ENCODE measurements around the gene ATXN7.

Gene ATXN7

GRCh38 chr3:63876260-63876659, 12.6 kb downstream of the ATXN7 start:
- ATAC-seq (ENCODE audit: low read depth) (no peak), DNase-seq (ENCODE audit: low spot score in 2 of 2) (no peak)
- Mint-ChIP-seq H3K27me3 (no peaks in the 10 kb centered on the region), H3K4me3 (no peak overlapping the region), H3K4me1 (peaks cover 53% of the 10 kb centered on the region), H3K9me3 (no peaks in the 10 kb centered on the region), H3K36me3 (peaks cover 8% of the 10 kb centered on the region), H3K27ac (peak overlapping the region; percentile 17)

DNA sequence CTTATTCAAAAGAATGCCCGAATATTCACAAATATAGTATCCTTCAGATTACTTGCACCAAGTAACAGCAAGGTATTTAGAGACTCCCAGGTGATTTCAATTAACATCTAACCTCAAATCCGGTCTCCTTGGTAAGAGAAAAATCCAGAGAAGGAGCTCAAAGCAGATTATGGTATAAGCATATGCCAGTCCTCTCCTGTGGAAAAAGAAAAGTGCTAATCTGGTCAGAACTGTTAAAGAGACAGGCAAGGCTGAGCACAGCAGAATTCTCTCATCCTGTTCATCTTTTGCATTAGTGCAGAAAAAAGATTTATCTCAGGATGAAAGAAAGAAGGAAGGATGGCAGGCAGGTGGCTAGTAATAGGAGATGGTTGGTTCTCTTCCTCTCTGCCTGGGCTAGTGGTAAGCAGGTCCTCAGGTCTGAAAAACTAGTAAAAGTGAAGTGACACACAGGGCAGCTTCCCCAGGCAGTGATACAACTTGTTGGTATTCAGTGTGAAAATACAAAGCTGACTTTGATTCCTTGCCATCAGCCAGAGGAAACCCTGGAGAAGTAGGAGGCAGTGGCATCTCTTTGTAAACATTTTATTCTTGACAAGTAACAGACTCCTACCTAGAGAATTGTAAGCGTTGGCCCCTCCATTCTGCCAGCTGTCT, 14.2 kb downstream of the ATXN7 start:
- Mint-ChIP-seq H3K9me3 (no peaks in the 10 kb centered on the region), H3K4me3 (no peak overlapping the region), H3K4me1 (peaks cover 47% of the 10 kb centered on the region), H3K36me3 (peaks cover 8% of the 10 kb centered on the region), H3K27ac (peak overlapping the region; percentile 63), H3K27me3 (no peaks in the 10 kb centered on the region)
- no peak for DNase-seq (ENCODE audit: low spot score in 2 of 2)
- ATAC-seq (ENCODE audit: low read depth), result no peak

DNA sequence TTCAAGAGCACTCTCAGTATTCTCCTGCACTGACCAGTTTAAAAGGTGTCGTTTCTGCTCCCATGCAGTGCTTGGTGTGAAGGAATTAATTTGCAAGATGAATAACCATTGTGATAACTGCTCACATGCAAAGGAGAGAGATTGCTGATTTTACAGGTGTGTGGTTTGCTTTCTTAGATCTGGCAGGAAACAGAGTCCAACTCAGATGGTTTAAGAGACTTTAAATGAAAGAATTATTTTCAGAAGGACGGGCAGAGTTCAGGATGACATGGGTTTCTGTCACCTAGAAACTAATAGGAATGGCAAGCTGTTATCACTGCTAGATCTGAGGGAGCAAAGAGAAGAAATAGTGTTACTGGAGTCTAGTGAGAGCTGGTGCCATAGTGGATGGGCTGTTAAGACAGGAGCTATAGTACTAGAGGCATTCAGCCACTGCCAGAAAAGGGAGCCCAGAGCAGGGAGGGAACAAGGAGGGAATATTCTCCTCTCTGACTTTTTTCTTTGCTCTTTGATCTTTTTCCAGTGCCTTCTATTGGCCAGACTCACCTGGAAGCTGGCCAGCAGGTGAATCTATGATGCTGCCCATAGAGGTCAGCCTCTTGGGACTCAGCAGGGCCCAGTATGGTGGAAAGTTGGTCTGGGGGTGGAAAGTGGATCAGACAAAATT, 14.9 kb downstream of the ATXN7 start:
- DNase-seq (ENCODE audit: low spot score in 2 of 2) (no peak), ATAC-seq (ENCODE audit: low read depth) (no peak)
- Mint-ChIP-seq H3K27ac (peak overlapping the region; percentile 63), H3K36me3 (peaks cover 8% of the 10 kb centered on the region), H3K27me3 (no peaks in the 10 kb centered on the region), H3K4me3 (no peak overlapping the region), H3K9me3 (no peaks in the 10 kb centered on the region), H3K4me1 (peaks cover 51% of the 10 kb centered on the region)

DNA sequence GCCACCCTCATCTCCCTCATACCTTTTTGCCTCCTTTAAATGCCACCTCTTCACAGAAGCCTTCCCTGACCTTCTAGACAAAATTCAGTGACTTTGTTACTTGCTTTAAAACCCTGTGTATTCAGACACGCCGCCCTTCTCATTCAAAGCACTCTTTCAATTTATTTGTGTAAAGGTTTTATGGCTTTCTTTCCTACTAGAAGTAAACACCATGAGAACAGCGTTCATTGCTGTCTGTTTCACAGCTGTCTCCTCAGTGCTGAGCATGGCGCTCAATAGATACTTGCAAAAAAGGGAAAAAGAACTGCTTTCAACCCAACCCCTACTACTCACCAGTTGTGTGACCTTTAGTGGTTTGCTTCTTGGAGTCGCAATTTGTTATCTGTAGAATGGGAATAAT, 17.0 kb downstream of the ATXN7 start:
- Mint-ChIP-seq H3K36me3 (peaks cover 4% of the 10 kb centered on the region), H3K4me1 (peaks cover 45% of the 10 kb centered on the region), H3K4me3 (no peak overlapping the region), H3K27me3 (no peaks in the 10 kb centered on the region), H3K27ac (peak overlapping the region; percentile 62), H3K9me3 (no peaks in the 10 kb centered on the region)
- ATAC-seq (ENCODE audit: low read depth), result no peak
- DNase-seq (ENCODE audit: low spot score in 2 of 2), result no peak

GRCh38 chr3:63886858-63887257, 23.2 kb downstream of the ATXN7 start:
- DNase-seq (ENCODE audit: low spot score in 2 of 2) (no peak), ATAC-seq (ENCODE audit: low read depth) (no peak)
- H3K36me3 Mint-ChIP-seq, result peaks cover 4% of the 10 kb centered on the region
- no peaks in the 10 kb centered on the region for H3K27me3 Mint-ChIP-seq
- peaks cover 20% of the 10 kb centered on the region for H3K4me1 Mint-ChIP-seq
- no peak overlapping the region for H3K27ac Mint-ChIP-seq
- no peaks in the 10 kb centered on the region for H3K9me3 Mint-ChIP-seq
- H3K4me3 Mint-ChIP-seq, result no peak overlapping the region

DNA sequence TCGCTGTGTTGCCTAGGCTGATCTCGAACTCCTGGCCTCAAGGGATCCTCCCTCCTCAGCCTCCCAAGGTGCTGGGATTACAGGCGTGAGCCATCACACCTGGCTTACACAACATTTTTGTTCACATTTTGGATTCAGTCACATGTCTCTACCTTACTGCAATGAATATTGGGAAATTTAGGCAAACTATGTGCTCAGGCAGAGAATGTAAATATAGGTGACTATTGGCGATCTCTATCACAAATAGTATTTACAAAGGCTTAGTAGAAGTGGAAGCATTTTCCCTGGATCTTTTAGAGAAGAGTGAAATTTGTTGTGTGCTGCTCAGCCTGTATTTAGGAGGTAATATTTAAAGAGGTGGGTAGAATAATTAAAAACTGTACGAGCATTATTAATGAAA, 27.9 kb downstream of the ATXN7 start:
- Mint-ChIP-seq H3K27me3 (no peaks in the 10 kb centered on the region), H3K27ac (no peak overlapping the region), H3K4me1 (peaks cover 25% of the 10 kb centered on the region), H3K4me3 (no peak overlapping the region), H3K36me3 (peaks cover 10% of the 10 kb centered on the region), H3K9me3 (no peaks in the 10 kb centered on the region)
- DNase-seq (ENCODE audit: low spot score in 2 of 2), result no peak
- ATAC-seq (ENCODE audit: low read depth), result no peak

GRCh38 chr3:63892773-63893352, 29.2 kb downstream of the ATXN7 start:
- no peak for DNase-seq (ENCODE audit: low spot score in 2 of 2)
- peak overlapping the region; percentile 60 for H3K27ac Mint-ChIP-seq
- H3K4me1 Mint-ChIP-seq, result peaks cover 22% of the 10 kb centered on the region
- ATAC-seq (ENCODE audit: low read depth), result no peak
- H3K27me3 Mint-ChIP-seq, result no peaks in the 10 kb centered on the region
- H3K4me3 Mint-ChIP-seq, result no peak overlapping the region
- peaks cover 10% of the 10 kb centered on the region for H3K36me3 Mint-ChIP-seq
- no peaks in the 10 kb centered on the region for H3K9me3 Mint-ChIP-seq

DNA sequence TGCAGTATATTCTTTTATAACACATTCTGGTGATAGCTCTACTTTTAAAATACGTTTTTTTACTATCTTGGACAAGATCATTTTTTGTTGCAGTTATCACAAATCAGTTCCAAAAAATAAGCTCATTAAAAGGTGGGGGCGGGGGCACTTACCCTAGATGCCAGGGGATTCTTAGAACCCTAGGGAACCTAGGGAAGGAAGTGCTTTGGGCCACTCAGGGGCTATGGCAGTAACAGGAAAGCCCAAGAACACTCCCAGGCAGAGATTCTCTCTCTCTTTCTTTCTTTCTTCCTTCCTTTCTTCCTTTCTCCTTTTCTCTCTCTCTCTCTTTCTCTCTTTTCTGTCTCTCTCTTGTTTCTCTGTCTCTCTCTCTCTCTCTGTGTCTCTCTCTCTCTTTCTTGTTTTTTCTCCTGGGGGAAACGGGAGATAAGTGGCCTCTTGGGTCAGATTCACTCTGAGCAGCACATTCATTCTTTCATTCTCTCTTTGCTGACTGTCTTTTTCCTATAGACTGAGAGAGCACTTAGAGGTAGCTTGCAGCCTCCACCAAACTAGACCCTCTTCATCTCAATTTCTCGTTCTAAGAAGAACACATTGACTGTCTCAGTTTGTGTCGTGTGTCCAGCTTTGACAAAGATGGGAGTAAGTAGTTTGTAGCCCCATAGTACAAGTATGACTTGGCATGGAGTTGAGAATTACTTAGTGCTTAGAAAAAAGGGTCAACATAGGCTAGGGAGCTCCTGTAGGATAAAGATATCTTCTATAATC, 31.9 kb downstream of the ATXN7 start:
- no peak for ATAC-seq (ENCODE audit: low read depth)

GRCh38 chr3:63896332-63897030, 32.8 kb downstream of the ATXN7 start:
- peak overlapping the region; percentile 1 for H3K27ac Mint-ChIP-seq
- peak; percentile 76 for ATAC-seq (ENCODE audit: low read depth)

More for the DNA sequence above, 31.9 kb downstream of the ATXN7 start:
- no peaks in the 10 kb centered on the region for H3K27me3 Mint-ChIP-seq
- DNase-seq (ENCODE audit: low spot score in 2 of 2), result no peak
- no peak overlapping the region for H3K4me3 Mint-ChIP-seq
- peaks cover 25% of the 10 kb centered on the region for H3K4me1 Mint-ChIP-seq
- peaks cover 21% of the 10 kb centered on the region for H3K36me3 Mint-ChIP-seq
- peak overlapping the region; percentile 12 for H3K27ac Mint-ChIP-seq
- H3K9me3 Mint-ChIP-seq, result no peaks in the 10 kb centered on the region

DNA sequence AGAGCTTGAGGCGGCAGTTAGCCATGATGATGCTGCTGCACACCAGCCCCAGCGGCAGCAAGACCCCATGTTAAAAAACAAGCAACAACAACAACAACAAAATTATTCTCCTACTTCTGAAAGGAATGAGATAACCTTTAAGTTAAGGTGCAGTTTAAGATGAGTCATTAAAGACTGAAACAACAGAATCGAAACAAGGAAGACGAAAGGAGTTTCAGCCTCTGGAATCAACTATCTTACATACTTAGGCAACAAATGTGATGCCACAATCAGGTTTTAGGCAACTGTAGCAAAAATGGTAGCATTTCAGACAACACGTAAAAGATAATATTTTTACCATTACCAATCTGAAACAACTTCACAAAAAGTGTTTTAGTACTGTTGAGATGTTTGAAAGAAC, 36.3 kb downstream of the ATXN7 start:
- no peak for DNase-seq (ENCODE audit: low spot score in 2 of 2)
- H3K27ac Mint-ChIP-seq, result no peak overlapping the region
- H3K36me3 Mint-ChIP-seq, result peaks cover 23% of the 10 kb centered on the region
- H3K4me3 Mint-ChIP-seq, result no peak overlapping the region
- no peak for ATAC-seq (ENCODE audit: low read depth)
- no peaks in the 10 kb centered on the region for H3K27me3 Mint-ChIP-seq
- H3K4me1 Mint-ChIP-seq, result peaks cover 13% of the 10 kb centered on the region
- H3K9me3 Mint-ChIP-seq, result no peaks in the 10 kb centered on the region

More at GRCh38 chr3:63896332-63897030, 32.8 kb downstream of the ATXN7 start:
- DNase-seq (ENCODE audit: low spot score in 2 of 2), result no peak
- Mint-ChIP-seq H3K4me3 (no peak overlapping the region), H3K27me3 (no peaks in the 10 kb centered on the region), H3K4me1 (peaks cover 26% of the 10 kb centered on the region), H3K36me3 (peaks cover 24% of the 10 kb centered on the region), H3K9me3 (no peaks in the 10 kb centered on the region)

- Mint-ChIP-seq H3K4me1 (peaks cover 13% of the 10 kb centered on the region), H3K27me3 (no peaks in the 10 kb centered on the region), H3K9me3 (no peaks in the 10 kb centered on the region), H3K36me3 (peaks cover 23% of the 10 kb centered on the region), H3K4me3 (no peak overlapping the region), H3K27ac (peak overlapping the region; percentile 22)
- ATAC-seq (ENCODE audit: low read depth) (no peak), DNase-seq (ENCODE audit: low spot score in 2 of 2) (no peak)
Observed at GRCh38 chr3:63900459-63900858, 36.8 kb downstream of the ATXN7 start.

DNA sequence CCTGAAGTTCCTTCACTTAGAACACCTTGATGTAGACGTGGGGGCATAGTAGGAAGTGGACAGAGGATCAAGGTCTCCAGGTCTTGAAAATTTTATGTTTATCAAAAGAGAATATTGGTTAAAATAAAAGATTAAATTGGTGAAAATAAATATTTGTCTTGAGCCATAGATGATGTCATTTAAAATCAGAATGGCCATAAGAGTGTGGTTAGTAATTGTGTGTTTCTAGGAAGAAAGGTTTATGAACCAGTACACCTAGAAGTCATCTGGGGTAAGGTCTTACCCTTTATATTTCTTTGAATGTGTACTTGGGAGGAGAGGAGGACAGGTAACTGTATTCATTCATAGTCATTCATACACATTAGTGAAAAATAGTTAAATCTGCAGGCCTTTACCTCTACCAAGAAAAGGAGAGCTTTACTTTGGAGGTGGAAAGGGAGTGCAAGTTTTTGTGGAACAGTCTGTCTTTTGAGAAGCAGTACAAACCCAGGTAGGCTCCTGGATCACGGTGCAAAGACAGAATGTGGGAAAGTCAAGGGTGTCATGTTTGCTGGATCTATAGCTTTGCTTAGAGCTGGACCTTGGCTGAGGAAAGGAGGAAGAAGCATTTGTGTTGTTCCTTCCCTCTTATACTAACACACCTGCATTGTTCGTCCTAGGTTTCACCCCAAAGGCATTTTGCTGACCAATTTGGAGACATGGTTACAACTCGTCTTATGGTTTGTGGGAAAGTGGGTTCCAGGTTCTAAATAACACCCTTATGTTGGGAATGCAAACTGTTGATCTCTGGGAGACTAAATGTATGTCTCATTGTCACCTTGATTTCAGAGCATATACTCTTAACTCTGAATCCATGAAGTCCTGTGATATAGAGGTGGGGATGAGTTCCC, 42.3 kb downstream of the ATXN7 start:
- H3K4me3 Mint-ChIP-seq, result no peak overlapping the region
- H3K4me1 Mint-ChIP-seq, result peaks cover 11% of the 10 kb centered on the region
- peaks cover 14% of the 10 kb centered on the region for H3K36me3 Mint-ChIP-seq
- no peak for ATAC-seq (ENCODE audit: low read depth)
- DNase-seq (ENCODE audit: low spot score in 2 of 2), result no peak
- H3K9me3 Mint-ChIP-seq, result no peaks in the 10 kb centered on the region
- H3K27me3 Mint-ChIP-seq, result no peaks in the 10 kb centered on the region
- peak overlapping the region; percentile 26 for H3K27ac Mint-ChIP-seq

All from memory B cell (primary cell).